EH (cell line): ENCODE data around the gene ADGRL3.

ENCODE experiments used
- DNase-seq: peaks from one replicate; pipeline ENCODE4 v3.0.0-alpha.2; 2015; ENCODE audit warnings: low read depth

ADGRL3 gene

GRCh38 chr4:61997831-61998230 is 797.7 kb downstream of the ADGRL3 start:
- no peak for DNase-seq

- DNase-seq, result no peak
Measured at GRCh38 chr4:62003695-62004094, 803.6 kb downstream of the ADGRL3 start.

- DNase-seq, result no peak
Measured at GRCh38 chr4:62004881-62005280, 804.8 kb downstream of the ADGRL3 start.

DNA sequence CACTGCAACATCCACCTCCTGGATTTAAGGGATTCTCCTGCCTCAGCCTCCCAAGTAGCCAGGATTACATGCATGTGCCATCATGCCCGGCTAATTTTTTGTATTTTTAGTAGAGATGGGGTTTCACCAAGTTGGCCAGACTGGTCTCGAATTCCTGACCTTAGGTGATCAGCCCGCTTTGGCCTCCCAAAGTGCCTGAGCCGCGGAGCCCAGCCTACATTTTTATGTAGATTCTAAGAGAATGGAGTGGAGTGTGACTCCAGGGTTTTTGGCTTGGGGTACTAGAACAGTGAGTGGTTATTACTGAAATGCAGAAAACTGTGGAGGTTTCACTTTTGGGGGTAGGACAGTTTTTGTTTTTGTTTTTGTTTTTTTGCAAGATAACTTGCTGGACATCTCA is 806.0 kb downstream of the ADGRL3 start:
- DNase-seq, result no peak

DNA sequence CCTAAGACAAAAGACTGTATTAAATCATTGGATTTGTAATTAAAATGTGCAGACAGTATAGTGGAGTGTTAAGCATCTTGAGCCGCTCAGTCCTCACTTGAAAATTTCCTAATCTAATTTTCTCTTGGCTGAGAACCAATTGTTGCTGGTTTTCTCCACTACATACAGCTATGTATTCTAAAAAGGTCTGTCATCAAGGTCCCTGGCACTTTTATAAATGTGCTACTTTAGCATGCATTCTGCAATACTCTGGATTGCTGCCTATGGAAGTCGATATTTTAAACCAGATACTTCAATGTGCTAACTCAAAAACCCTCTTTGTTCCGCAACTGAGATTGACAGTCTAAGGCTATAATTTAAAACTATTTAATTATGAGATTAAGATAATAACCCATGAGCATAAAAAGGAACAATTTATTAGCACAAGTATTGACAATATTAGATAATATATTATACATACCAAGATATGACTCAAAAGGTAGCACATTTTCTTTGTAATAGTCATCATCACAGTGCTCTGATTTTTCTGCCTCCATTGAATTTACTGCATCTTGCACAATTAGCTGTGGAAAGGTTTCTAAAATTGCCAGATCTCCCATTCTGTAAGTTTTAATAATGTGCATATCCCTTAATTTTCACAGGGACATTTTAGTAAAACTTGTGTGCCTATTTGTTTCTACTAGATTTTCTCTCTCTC is 815.1 kb downstream of the ADGRL3 start:
- no peak for DNase-seq

DNA sequence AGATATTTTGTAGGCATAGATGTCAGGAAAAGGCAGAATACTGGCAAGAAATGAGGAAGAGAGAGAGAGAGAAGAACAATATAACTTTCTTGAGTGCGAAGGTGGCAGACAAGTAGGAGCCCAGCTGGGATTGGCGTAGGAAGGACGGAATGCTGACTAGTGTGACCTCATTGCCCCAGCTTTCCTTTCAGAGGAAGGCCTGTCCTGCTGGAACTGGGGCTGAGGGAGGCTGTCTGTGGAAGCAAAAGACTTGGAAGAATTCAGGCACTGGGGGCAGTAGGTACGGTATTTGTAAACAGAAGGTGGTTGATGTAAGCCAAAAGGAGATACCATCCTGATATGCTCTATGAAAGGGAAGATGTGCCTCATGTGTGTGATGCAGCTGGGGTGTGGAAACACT is 818.4 kb downstream of the ADGRL3 start:
- no peak for DNase-seq

GRCh38 chr4:62023633-62024032 is 823.5 kb downstream of the ADGRL3 start:
- no peak for DNase-seq

DNA sequence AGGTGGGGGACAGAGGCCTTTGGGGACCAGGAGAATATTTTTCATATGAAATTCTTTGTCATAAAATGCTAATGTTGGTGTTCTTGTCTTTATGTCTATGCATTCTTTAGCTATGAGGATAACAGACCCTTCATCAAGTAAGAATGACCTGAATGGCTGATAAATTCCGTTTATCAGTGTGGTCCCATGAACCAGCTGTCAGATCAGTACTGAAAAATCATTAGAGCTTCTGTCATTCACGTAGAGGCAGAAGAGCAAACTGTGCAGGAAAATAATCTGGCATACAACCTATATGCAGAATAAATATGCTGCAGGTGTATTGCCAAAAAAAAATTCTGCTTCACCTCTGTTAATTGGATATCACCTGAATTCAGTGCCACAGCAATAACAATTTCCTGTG is 828.6 kb downstream of the ADGRL3 start:
- DNase-seq, result no peak

- DNase-seq, result no peak
Measured at GRCh38 chr4:62030958-62031357, 830.8 kb downstream of the ADGRL3 start.

GRCh38 chr4:62037571-62037970 is 837.4 kb downstream of the ADGRL3 start:
- DNase-seq, result no peak

GRCh38 chr4:62051332-62051731 is 851.2 kb downstream of the ADGRL3 start:
- DNase-seq, result no peak

DNA sequence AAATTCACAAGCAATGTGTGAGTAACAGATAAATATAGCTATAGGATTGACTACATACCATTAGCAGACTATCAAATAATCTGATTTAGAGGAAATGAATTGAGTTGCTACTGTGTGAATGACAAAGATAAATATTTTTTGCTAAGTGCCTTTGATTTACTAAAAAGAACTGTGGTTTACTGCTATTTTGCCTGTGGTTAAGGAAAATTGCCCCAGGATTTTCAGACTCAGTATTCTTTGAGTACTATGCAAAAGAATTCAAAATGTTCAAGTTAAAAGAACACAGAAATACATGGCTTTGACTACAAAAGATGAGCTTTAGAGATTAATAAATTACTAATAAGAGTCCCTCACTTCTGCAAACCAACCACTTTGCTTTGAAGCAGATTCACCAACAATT is 853.8 kb downstream of the ADGRL3 start:
- no peak for DNase-seq

GRCh38 chr4:62057031-62057430 is 856.9 kb downstream of the ADGRL3 start:
- no peak for DNase-seq

- DNase-seq, result no peak
Measured at GRCh38 chr4:62058571-62058970, 858.4 kb downstream of the ADGRL3 start.

- no peak for DNase-seq
Measured at GRCh38 chr4:62070291-62070852, 870.2 kb downstream of the ADGRL3 start.

DNA sequence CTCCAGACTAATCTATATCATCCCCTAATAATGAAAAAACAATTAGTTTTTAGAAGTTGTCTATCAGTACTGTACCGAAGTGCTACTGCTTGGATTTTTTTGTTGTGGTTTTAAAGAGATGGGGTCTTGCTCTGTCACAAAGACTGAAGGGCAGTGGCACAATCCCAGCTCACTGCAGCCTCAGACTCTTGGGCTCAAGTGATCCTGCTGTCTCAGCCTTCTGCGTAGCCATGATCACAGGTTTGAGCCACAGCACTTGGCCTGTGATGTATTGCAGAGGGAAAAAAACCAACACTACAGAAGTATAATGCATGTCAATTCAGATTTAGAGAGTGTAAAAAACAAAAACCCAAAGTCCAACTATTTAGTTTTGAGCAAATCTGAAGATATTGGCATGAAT is 875.0 kb downstream of the ADGRL3 start:
- no peak for DNase-seq

DNA sequence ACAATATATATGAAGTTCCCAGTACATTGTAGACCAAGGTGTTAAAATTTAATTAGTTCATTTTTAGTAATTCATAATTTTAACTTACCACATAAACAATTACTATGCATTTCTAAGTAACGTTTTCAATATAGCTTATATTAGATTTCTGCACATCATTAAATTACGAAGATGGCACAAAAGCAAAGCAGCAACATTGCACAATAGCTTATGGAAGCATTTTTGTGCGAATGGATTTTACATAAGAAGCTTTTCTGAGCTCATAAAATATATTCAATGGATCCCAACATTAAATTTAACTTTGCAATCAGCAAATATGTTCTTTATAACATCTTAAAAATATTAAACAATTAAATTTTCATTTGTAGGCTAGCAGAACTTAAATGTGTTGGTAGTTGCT is 875.4 kb downstream of the ADGRL3 start:
- no peak for DNase-seq

- DNase-seq, result no peak
Measured at GRCh38 chr4:62077406-62077805, 877.3 kb downstream of the ADGRL3 start.

GRCh38 chr4:62080431-62080830 is 880.3 kb downstream of the ADGRL3 start:
- no peak for DNase-seq

DNA sequence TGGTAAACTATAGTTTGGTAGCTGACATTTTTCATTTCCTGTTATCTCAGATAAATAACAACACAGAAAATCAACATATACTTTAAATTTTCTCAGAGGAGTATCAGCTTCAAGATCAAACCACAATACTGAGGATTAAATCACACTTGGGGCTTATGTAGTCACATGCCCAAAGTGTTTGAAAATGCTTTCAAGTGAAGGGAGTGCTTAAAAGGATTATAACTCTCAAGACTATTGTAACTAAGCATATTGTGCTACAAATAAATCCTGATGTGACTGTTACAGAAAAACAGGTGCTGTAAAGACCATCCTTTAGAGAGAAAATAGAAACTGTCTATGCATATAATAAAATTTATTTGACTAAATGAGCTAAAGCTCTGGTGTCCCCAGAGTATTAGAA is 887.6 kb downstream of the ADGRL3 start:
- DNase-seq, result no peak

GRCh38 chr4:62093735-62094134 is 893.6 kb downstream of the ADGRL3 start:
- no peak for DNase-seq

DNA sequence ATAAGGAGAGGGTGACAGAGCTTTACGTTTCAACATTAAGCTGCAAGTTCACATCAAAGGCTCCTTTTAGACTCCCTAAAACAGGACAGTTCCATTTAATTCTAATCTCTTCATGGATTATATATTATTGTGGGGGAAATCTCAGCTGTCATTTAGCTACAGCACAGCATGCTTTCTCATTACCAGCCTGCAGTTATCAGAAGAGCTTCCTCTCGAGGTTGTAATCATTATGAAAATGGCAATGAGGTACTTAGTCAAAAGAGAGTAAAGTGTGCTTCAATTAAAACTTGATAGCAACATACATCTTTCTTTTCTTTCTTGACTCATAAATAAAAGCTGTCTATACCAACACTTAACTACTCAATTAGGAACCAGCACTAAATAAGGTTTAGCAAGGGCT is 896.8 kb downstream of the ADGRL3 start:
- DNase-seq, result no peak

- no peak for DNase-seq
Measured at GRCh38 chr4:62115216-62115615, 915.1 kb downstream of the ADGRL3 start.

DNA sequence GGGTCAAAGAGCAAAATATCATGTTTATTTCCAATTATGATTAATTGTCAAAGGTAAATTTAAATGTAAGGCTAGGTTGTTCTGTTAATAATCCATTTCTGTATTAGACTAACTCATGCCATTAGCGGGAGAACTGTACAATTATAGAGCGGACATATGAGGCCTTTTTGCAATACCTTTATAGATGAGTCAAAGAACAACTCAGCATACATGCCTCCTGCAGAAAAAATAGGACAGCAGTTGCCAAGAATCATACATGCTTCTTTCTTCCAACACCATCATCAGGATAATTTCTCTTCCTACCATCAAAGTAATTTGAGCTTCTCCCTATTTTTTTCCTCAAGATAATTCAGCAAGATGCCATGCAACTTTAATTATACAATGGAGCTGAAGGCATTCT is 917.8 kb downstream of the ADGRL3 start:
- DNase-seq, result no peak
